ENCODE measurements around the gene CAMSAP1. TPM values are rescaled to one million over a fixed set of nuclear protein-coding genes. Genes with fewer than 3 reads are reported as not detected.

Gene CAMSAP1
- total RNA-seq, 1 donor from 2014 or later = 80.8 TPM

DNA sequence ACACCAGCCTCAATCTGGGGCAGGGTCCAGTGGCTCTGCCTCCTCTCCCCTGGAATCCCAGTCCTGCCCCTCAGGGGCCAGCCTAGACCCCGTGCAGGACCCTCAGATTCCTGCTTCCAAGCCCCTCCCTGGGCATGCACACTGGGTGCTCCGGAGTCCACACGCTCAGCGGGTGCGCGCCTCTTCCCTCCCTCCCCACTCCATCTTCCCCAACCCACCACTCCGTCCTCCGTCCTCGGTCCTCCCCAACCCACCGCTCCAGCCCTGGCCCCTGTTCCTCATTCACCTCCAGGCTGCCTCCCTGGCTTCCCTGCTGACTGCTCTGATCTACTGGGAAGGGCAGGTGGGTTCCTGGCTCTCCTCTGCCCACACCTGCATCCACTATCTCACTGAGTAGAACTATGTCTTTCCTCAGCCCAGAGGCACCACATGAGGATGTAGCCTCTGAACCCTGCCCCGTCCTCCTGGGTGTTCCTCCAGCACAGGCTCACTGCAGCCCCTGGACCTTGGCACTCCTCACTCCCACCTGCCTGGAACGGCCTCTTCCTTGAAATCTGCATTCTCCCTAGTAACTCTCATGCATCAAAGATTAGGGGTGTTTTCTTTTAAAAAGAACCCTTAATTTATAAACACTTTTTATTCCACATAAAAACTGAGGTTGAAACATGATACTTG, 92.8 kb downstream of the CAMSAP1 start:
- TF ChIP-seq, protein P1, sequence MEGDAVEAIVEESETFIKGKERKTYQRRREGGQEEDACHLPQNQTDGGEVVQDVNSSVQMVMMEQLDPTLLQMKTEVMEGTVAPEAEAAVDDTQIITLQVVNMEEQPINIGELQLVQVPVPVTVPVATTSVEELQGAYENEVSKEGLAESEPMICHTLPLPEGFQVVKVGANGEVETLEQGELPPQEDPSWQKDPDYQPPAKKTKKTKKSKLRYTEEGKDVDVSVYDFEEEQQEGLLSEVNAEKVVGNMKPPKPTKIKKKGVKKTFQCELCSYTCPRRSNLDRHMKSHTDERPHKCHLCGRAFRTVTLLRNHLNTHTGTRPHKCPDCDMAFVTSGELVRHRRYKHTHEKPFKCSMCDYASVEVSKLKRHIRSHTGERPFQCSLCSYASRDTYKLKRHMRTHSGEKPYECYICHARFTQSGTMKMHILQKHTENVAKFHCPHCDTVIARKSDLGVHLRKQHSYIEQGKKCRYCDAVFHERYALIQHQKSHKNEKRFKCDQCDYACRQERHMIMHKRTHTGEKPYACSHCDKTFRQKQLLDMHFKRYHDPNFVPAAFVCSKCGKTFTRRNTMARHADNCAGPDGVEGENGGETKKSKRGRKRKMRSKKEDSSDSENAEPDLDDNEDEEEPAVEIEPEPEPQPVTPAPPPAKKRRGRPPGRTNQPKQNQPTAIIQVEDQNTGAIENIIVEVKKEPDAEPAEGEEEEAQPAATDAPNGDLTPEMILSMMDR (conservative IDR thresholded peaks at IDR 0.05) = no peak
- no peak for DNase-seq (ENCODE audit: low read depth, low spot score)
- Mint-ChIP-seq H3K27ac (ENCODE audit: unreplicated experiment) (no peak overlapping the region), H3K4me1 (no peaks in the 10 kb centered on the region), H3K9me3 (no peaks in the 10 kb centered on the region), H3K4me3 (no peak overlapping the region), H3K36me3 (ENCODE audit: low read depth) (peaks cover 29% of the 10 kb centered on the region), H3K27me3 (ENCODE audit: low read depth) (no peaks in the 10 kb centered on the region)

DNA sequence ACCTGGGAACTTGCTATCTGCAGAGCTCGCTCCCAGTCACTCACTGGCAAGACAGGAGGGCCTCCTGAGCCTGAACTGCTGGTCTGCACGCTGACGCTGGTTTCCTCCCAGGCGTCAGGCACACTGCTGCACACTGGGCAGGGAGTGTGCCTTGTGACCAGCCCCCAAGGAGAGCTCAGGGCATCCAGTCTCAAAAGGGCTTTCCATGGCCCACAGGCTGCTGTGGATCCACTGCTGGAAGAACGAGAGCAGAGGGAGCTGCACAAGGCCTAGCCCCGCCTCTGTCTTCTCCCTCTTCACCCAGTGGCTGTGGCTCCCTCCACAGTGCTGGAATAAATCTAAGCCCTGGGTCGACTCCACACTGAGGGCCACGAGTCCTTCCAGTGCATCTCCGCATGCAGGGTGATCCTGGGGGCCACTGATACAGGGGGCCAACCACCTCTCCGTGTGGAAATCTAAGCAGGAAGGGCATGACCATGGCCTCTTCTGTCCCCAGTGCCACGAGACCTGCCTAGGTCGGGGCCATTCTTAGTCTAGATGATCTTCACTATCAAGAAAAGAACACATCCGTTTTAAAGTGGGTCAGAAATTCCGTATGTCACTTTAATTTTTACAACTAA, 93.6 kb downstream of the CAMSAP1 start:
- TF ChIP-seq, protein P1 (conservative IDR thresholded peaks at IDR 0.05) = no peak
- Mint-ChIP-seq H3K4me1 (no peaks in the 10 kb centered on the region), H3K27me3 (ENCODE audit: low read depth) (no peaks in the 10 kb centered on the region), H3K27ac (ENCODE audit: unreplicated experiment) (no peak overlapping the region), H3K4me3 (no peak overlapping the region), H3K36me3 (ENCODE audit: low read depth) (peaks cover 26% of the 10 kb centered on the region), H3K9me3 (no peaks in the 10 kb centered on the region)
- no peak for DNase-seq (ENCODE audit: low read depth, low spot score)

DNA sequence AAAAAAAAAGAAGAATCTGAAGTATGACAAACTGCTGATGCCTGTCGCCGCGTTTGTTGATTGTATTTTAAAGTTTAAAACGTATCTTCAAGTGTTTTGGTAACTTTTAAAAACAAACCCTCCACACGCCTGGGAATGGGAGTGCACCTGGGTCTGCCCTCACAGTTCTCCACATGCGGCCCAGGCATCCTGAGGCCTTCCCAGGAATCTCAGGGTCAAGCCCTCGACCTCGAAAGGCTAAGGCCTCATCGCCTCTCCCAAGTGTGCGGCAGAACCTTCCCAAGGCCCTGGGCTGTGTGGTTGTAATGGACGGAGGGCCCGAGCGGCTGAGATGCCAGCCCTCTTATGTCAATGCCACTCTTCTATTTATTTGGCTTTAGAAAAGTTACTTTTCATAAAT, 94.4 kb downstream of the CAMSAP1 start:
- Mint-ChIP-seq H3K4me3 (no peak overlapping the region), H3K27ac (ENCODE audit: unreplicated experiment) (no peak overlapping the region), H3K27me3 (ENCODE audit: low read depth) (no peaks in the 10 kb centered on the region), H3K4me1 (no peaks in the 10 kb centered on the region), H3K36me3 (ENCODE audit: low read depth) (peaks cover 26% of the 10 kb centered on the region), H3K9me3 (no peaks in the 10 kb centered on the region)
- TF ChIP-seq, protein P1 (conservative IDR thresholded peaks at IDR 0.05) = no peak
- no peak for DNase-seq (ENCODE audit: low read depth, low spot score)

DNA sequence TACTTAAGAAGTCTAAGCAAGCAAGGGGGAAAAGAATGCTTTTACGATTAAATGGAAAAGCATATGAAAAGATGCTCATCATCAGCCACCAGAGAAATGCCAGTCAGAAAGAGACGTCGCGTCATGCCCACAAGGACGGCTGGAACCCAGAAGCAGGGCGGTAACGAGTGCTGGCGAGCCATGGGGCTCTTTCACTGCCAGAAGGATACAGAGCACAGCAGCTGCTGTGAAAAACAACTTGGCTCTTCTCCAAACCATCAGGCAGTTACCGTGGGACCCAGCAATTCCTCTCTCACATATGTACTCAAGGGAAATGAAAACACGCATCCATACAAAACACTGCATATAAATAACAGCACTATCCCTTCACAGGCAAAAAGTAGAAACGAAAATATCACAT, 95.5 kb downstream of the CAMSAP1 start:
- Mint-ChIP-seq H3K9me3 (no peaks in the 10 kb centered on the region), H3K27me3 (ENCODE audit: low read depth) (no peaks in the 10 kb centered on the region), H3K27ac (ENCODE audit: unreplicated experiment) (no peak overlapping the region), H3K4me1 (no peaks in the 10 kb centered on the region), H3K4me3 (no peak overlapping the region), H3K36me3 (ENCODE audit: low read depth) (peaks cover 28% of the 10 kb centered on the region)
- DNase-seq (ENCODE audit: low read depth, low spot score) = no peak
- TF ChIP-seq, protein P1 (conservative IDR thresholded peaks at IDR 0.05) = no peak

DNA sequence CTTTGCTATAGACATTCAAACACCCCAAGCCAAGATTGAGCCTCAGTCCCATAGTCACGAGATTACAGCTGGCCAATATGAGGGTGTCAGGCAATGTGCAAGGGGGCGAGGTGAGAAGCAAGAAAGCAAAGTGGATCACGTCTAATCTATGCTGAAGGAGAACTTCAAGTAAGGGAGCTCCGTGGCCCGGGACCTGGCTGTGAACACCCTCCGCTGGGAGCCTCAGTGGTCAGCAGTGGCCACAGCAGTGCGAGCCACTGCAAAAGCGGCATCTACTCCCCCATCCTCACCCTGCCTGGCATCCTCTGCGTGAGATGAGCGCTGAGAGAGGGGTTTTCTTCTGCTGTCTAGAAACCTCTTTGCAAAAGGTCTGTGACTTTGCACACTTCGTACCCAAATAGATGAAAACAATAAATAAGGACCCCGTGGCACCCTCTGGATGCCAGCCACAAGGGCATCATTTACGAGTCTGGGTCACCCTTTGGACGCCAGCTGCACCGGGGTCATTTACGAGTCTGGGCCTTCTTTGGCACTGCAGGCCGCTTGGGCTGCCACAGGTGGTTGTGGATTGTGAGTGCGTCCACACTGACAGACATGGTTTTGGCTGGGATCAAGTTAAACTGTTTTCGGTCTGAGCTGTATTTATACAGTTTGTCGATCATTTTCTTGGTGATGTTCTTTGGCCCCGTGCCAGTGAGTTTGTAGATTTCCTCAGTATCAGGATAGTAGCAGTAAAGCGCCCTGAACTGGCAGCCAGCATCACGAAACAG, 96.4 kb downstream of the CAMSAP1 start:
- TF ChIP-seq, protein P1 (conservative IDR thresholded peaks at IDR 0.05) = no peak
- no peaks in the 10 kb centered on the region for H3K9me3 Mint-ChIP-seq
- H3K4me1 Mint-ChIP-seq = no peaks in the 10 kb centered on the region
- no peak overlapping the region for H3K4me3 Mint-ChIP-seq
- peaks cover 28% of the 10 kb centered on the region for H3K36me3 Mint-ChIP-seq (ENCODE audit: low read depth)
- no peak overlapping the region for H3K27ac Mint-ChIP-seq (ENCODE audit: unreplicated experiment)
- peaks cover under 1% of the 10 kb centered on the region for H3K27me3 Mint-ChIP-seq (ENCODE audit: low read depth)
- no peak for DNase-seq (ENCODE audit: low read depth, low spot score)
